Measurements from ENCODE around the gene DPP4.

Gene DPP4

GRCh38 chr2:162025121-162025911 is 48.7 kb downstream of the DPP4 start:
- no peak overlapping the region for H2BK5ac ChIP-seq (ENCODE audit: low read depth, low read length, poor library complexity)
- no peak overlapping the region for H3K27ac ChIP-seq (ENCODE audit: low read depth, low read length)
- no peaks in the 10 kb centered on the region for H3K79me1 ChIP-seq (ENCODE audit: low read length)
- H4K12ac ChIP-seq (ENCODE audit: low read depth, low read length): no peak overlapping the region
- no peak overlapping the region for H3K14ac ChIP-seq (ENCODE audit: low read length)
- H3K9ac ChIP-seq (ENCODE audit: low read length): no peak overlapping the region
- H3K4ac ChIP-seq (ENCODE audit: low read depth, low read length): no peak overlapping the region
- H3K36me3 ChIP-seq (ENCODE audit: control insufficient read depth in 1 of 2, insufficient read depth in 2 of 2, low read length in 2 of 2): peaks cover 2 to 5% of the 10 kb centered on the region in 2 experiments
- no peak overlapping the region for H4K91ac ChIP-seq (ENCODE audit: low read depth, low read length)
- no peak overlapping the region for H2BK12ac ChIP-seq (ENCODE audit: low read length)
- H3K4me2 ChIP-seq (ENCODE audit: low read length): no peak overlapping the region
- H4K8ac ChIP-seq (ENCODE audit: low read depth, low read length): no peak overlapping the region
- no peaks in the 10 kb centered on the region for H3K9me3 ChIP-seq (ENCODE audit: insufficient read depth, low read depth, low read length)
- no peak for DNase-seq
- H2AK5ac ChIP-seq (ENCODE audit: low read length): no peak overlapping the region
- WGBS (ENCODE audit: extremely low coverage, insufficient coverage, insufficient read length): no CpG with 5 or more reads among the region's 6 CpGs
- no peaks in the 10 kb centered on the region for H3K79me2 ChIP-seq (ENCODE audit: control insufficient read depth, insufficient read depth, low read length, poor library complexity)
- no peak overlapping the region for H3K23ac ChIP-seq (ENCODE audit: low read length)
- no peaks in the 10 kb centered on the region for H3K4me1 ChIP-seq (ENCODE audit: control insufficient read depth in 1 of 2, insufficient read depth in 2 of 2, low read length in 2 of 2)
- H2BK120ac ChIP-seq (ENCODE audit: insufficient read depth, low read length, poor library complexity): no peak overlapping the region
- no peaks in the 10 kb centered on the region for H3K27me3 ChIP-seq (ENCODE audit: insufficient read depth, low read length)
- H2AFZ ChIP-seq (ENCODE audit: insufficient read depth, low read length, poor library complexity): no peak overlapping the region
- H3K18ac ChIP-seq (ENCODE audit: low read length): no peak overlapping the region
- H3K4me3 ChIP-seq (ENCODE audit: low read depth, low read length): no peak overlapping the region

DNA sequence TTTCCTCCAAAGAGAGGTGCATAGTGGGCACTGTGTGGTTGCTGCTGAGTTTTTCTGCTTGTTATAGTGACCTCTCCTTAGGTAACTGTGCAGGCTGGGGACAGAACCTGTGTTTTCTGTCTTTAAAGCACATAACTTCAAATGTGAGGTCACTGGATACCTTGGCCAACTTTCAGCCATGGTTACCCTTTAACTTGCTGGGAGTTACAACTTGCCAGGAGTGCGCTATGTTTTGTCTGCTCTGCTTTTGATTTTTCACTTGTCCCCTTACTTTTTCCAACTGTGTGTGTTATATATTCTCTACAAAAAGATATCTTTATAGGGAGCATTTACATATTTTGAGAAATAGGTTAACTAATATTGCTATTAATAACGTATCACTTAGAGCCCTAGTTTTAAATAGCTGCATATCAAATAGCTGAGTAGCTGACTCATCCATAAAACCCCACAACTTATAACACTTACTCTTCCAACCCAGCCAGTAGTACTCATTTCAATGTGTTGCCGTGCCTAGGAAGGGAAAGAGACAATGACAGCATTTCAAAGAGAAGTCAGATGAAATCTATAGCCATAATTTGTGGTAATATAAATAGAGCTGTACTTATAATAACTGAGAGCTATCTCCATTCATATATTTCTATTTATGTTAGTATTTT is 51.6 kb downstream of the DPP4 start:
- H4K91ac ChIP-seq (ENCODE audit: low read depth, low read length): no peak overlapping the region
- H3K79me1 ChIP-seq (ENCODE audit: low read length): no peaks in the 10 kb centered on the region
- no peak overlapping the region for H3K18ac ChIP-seq (ENCODE audit: low read length)
- H3K14ac ChIP-seq (ENCODE audit: low read length): no peak overlapping the region
- no peaks in the 10 kb centered on the region for H3K79me2 ChIP-seq (ENCODE audit: control insufficient read depth, insufficient read depth, low read length, poor library complexity)
- H4K12ac ChIP-seq (ENCODE audit: low read depth, low read length): no peak overlapping the region
- no peaks in the 10 kb centered on the region for H3K9me3 ChIP-seq (ENCODE audit: insufficient read depth, low read depth, low read length)
- no peak for DNase-seq
- no CpG with 5 or more reads among the region's 3 CpGs for WGBS (ENCODE audit: extremely low coverage, insufficient coverage, insufficient read length)
- H2BK12ac ChIP-seq (ENCODE audit: low read length): no peak overlapping the region
- peaks cover 0 to 3% of the 10 kb centered on the region in 2 experiments for H3K36me3 ChIP-seq (ENCODE audit: control insufficient read depth in 1 of 2, insufficient read depth in 2 of 2, low read length in 2 of 2)
- H3K23ac ChIP-seq (ENCODE audit: low read length): no peak overlapping the region
- H3K4ac ChIP-seq (ENCODE audit: low read depth, low read length): no peak overlapping the region
- H3K4me1 ChIP-seq (ENCODE audit: control insufficient read depth in 1 of 2, insufficient read depth in 2 of 2, low read length in 2 of 2): no peaks in the 10 kb centered on the region
- H3K9ac ChIP-seq (ENCODE audit: low read length): no peak overlapping the region
- no peak overlapping the region for H4K8ac ChIP-seq (ENCODE audit: low read depth, low read length)
- H2BK5ac ChIP-seq (ENCODE audit: low read depth, low read length, poor library complexity): no peak overlapping the region
- H2AK5ac ChIP-seq (ENCODE audit: low read length): no peak overlapping the region
- no peak overlapping the region for H2BK120ac ChIP-seq (ENCODE audit: insufficient read depth, low read length, poor library complexity)
- H3K27me3 ChIP-seq (ENCODE audit: insufficient read depth, low read length): no peaks in the 10 kb centered on the region
- H3K4me2 ChIP-seq (ENCODE audit: low read length): no peak overlapping the region
- H3K27ac ChIP-seq (ENCODE audit: low read depth, low read length): no peak overlapping the region
- no peak overlapping the region for H2AFZ ChIP-seq (ENCODE audit: insufficient read depth, low read length, poor library complexity)
- no peak overlapping the region for H3K4me3 ChIP-seq (ENCODE audit: low read depth, low read length)

GRCh38 chr2:162021516-162022058 is 52.4 kb downstream of the DPP4 start:
- H4K8ac ChIP-seq (ENCODE audit: low read depth, low read length): no peak overlapping the region
- H3K4me2 ChIP-seq (ENCODE audit: low read length): no peak overlapping the region
- H3K9ac ChIP-seq (ENCODE audit: low read length): no peak overlapping the region
- H3K4ac ChIP-seq (ENCODE audit: low read depth, low read length): no peak overlapping the region
- no CpG with 5 or more reads among the region's 7 CpGs for WGBS (ENCODE audit: extremely low coverage, insufficient coverage, insufficient read length)
- no peaks in the 10 kb centered on the region for H3K79me1 ChIP-seq (ENCODE audit: low read length)
- H3K23ac ChIP-seq (ENCODE audit: low read length): no peak overlapping the region
- H2AK5ac ChIP-seq (ENCODE audit: low read length): no peak overlapping the region
- no peak overlapping the region for H3K27ac ChIP-seq (ENCODE audit: low read depth, low read length)
- no peak overlapping the region for H3K14ac ChIP-seq (ENCODE audit: low read length)
- no peaks in the 10 kb centered on the region for H3K9me3 ChIP-seq (ENCODE audit: insufficient read depth, low read depth, low read length)
- peaks cover 0 to 3% of the 10 kb centered on the region in 2 experiments for H3K36me3 ChIP-seq (ENCODE audit: control insufficient read depth in 1 of 2, insufficient read depth in 2 of 2, low read length in 2 of 2)
- no peak overlapping the region for H4K91ac ChIP-seq (ENCODE audit: low read depth, low read length)
- no peak overlapping the region for H2BK12ac ChIP-seq (ENCODE audit: low read length)
- H3K27me3 ChIP-seq (ENCODE audit: insufficient read depth, low read length): no peaks in the 10 kb centered on the region
- no peak overlapping the region for H3K18ac ChIP-seq (ENCODE audit: low read length)
- H3K4me1 ChIP-seq (ENCODE audit: control insufficient read depth in 1 of 2, insufficient read depth in 2 of 2, low read length in 2 of 2): no peaks in the 10 kb centered on the region
- no peak overlapping the region for H2BK120ac ChIP-seq (ENCODE audit: insufficient read depth, low read length, poor library complexity)
- no peak for DNase-seq
- H2BK5ac ChIP-seq (ENCODE audit: low read depth, low read length, poor library complexity): no peak overlapping the region
- no peak overlapping the region for H3K4me3 ChIP-seq (ENCODE audit: low read depth, low read length)
- H3K79me2 ChIP-seq (ENCODE audit: control insufficient read depth, insufficient read depth, low read length, poor library complexity): no peaks in the 10 kb centered on the region
- no peak overlapping the region for H4K12ac ChIP-seq (ENCODE audit: low read depth, low read length)
- H2AFZ ChIP-seq (ENCODE audit: insufficient read depth, low read length, poor library complexity): no peak overlapping the region

- Histone ChIP-seq H3K79me1 (ENCODE audit: low read length) (no peaks in the 10 kb centered on the region), H2BK5ac (ENCODE audit: low read depth, low read length, poor library complexity) (no peak overlapping the region), H3K23ac (ENCODE audit: low read length) (no peak overlapping the region), H2AK5ac (ENCODE audit: low read length) (no peak overlapping the region), H3K4me3 (ENCODE audit: low read depth, low read length) (no peak overlapping the region), H3K27me3 (ENCODE audit: insufficient read depth, low read length) (no peaks in the 10 kb centered on the region), H4K91ac (ENCODE audit: low read depth, low read length) (no peak overlapping the region), H2BK12ac (ENCODE audit: low read length) (no peak overlapping the region), H3K9ac (ENCODE audit: low read length) (no peak overlapping the region), H4K12ac (ENCODE audit: low read depth, low read length) (no peak overlapping the region), H3K18ac (ENCODE audit: low read length) (no peak overlapping the region), H3K4ac (ENCODE audit: low read depth, low read length) (no peak overlapping the region), H2BK120ac (ENCODE audit: insufficient read depth, low read length, poor library complexity) (no peak overlapping the region), H3K9me3 (ENCODE audit: insufficient read depth, low read depth, low read length) (no peaks in the 10 kb centered on the region), H4K8ac (ENCODE audit: low read depth, low read length) (no peak overlapping the region), H3K36me3 (ENCODE audit: control insufficient read depth in 1 of 2, insufficient read depth in 2 of 2, low read length in 2 of 2) (peaks cover 0 to 2% of the 10 kb centered on the region in 2 experiments), H3K4me1 (ENCODE audit: control insufficient read depth in 1 of 2, insufficient read depth in 2 of 2, low read length in 2 of 2) (no peaks in the 10 kb centered on the region), H2AFZ (ENCODE audit: insufficient read depth, low read length, poor library complexity) (no peak overlapping the region), H3K27ac (ENCODE audit: low read depth, low read length) (no peak overlapping the region), H3K79me2 (ENCODE audit: control insufficient read depth, insufficient read depth, low read length, poor library complexity) (no peaks in the 10 kb centered on the region), H3K4me2 (ENCODE audit: low read length) (no peak overlapping the region), H3K14ac (ENCODE audit: low read length) (no peak overlapping the region)
- WGBS (ENCODE audit: extremely low coverage, insufficient coverage, insufficient read length): no CpG with 5 or more reads among the region's 8 CpGs
- DNase-seq: no peak
These were observed 55.5 kb downstream of the DPP4 start for GRCh38 chr2:162018530-162018929.
